DMS153 (cell line): Measurements from ENCODE around the gene MINDY4B.
"Not testable (repeated sequence)": the region's sequence is repeated elsewhere in the genome, so short reads cannot be mapped to it uniquely, and the experiment has no call there.

ENCODE experiments used
- DNase-seq: peaks from one replicate; lab custom pipeline; 2025; lab: John Stamatoyannopoulos, UW

MINDY4B gene

DNA sequence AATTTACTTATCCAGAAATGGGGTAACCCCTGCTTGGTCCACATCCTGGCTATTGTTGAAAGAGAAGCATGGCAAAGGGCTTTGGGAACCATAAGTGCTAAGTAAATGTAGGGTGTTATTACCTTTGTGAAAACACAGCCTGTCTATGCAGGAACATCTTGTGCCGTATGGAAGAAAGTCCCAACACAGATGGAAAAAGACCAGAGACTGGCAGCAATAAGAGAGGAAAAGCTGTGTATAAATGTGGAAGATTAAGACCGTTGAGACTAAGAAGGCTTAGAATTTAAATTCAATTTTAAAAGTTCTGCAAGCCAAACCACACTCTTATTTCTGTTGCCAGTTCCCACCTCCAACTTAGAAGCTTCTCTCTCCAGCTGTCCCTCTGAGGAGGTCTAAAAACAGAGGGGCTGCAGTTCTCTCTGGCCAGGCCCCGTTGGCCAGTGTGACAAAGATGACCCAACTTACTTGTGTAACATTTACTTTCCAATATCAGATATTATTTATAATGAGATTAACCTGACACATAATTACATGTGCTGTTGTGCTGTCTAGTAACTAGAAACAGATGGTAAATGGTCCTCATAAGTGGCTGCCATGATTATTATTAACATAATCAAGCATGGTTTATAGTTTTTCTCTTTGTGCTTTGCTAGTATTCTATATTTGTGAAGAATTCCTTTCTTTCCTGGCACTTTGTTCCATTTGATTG lies 7.0 kb downstream of the MINDY4B start:
- no peak for DNase-seq

- no peak for DNase-seq
Measured at GRCh38 chr3:150897592-150897991, 7.6 kb downstream of the MINDY4B start.

- no peak for DNase-seq
Measured at GRCh38 chr3:150890831-150891230, 14.4 kb downstream of the MINDY4B start.

- DNase-seq = no peak
Measured at GRCh38 chr3:150890295-150890694, 14.9 kb downstream of the MINDY4B start.

- no peak for DNase-seq
Measured at GRCh38 chr3:150889106-150889505, 16.1 kb downstream of the MINDY4B start.

GRCh38 chr3:150887031-150887430 lies 18.2 kb downstream of the MINDY4B start:
- DNase-seq = no peak

DNA sequence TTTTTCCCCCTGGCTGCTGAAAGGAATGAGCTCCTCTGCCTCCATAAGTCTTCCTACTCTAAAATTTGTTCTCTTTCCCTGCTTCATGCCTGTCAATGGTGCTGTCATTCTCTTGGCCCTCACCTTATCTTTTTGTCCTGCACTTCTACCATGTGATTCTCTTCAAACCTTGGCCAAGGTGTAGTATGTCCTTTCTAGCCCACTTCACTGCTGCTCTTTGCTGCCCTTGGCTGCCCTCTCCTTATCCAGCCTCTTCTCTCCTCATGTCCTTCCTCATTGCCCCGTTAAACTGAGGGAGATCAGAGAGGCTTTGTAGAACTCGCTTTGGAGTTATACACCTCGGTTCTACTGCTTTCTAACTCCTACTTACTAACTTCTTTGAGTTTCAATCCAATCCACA lies 19.7 kb downstream of the MINDY4B start:
- no peak for DNase-seq

- no peak for DNase-seq
Measured at GRCh38 chr3:150878996-150879575, 26.2 kb downstream of the MINDY4B start.

GRCh38 chr3:150878290-150878689 lies 26.9 kb downstream of the MINDY4B start:
- DNase-seq = no peak

DNA sequence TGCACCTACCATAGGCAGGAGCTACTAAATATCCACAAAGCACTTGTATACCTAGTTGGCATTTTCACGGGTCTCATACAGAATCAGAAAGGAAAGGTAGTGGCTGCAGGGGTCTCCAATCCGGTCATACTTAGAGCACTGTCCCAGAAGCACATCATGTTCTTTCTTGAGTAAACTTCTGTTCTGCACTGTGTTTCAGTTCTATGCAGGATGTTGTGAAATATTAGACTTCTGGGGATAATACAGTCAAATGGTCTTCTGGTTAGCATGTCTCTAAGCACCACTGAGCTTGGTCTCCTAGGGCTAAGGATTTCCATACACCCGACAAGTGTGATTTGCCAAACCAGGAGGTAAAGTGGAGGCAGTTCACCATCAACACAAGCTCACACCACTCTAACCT lies 27.9 kb downstream of the MINDY4B start:
- no peak for DNase-seq

GRCh38 chr3:150876611-150877265 lies 28.5 kb downstream of the MINDY4B start:
- no peak for DNase-seq

GRCh38 chr3:150875548-150875947 lies 29.7 kb downstream of the MINDY4B start:
- no peak for DNase-seq

- no peak for DNase-seq
Measured at GRCh38 chr3:150874666-150875219, 30.5 kb downstream of the MINDY4B start.

- DNase-seq = no peak
Measured at GRCh38 chr3:150871192-150871591, 34.0 kb downstream of the MINDY4B start.

DNA sequence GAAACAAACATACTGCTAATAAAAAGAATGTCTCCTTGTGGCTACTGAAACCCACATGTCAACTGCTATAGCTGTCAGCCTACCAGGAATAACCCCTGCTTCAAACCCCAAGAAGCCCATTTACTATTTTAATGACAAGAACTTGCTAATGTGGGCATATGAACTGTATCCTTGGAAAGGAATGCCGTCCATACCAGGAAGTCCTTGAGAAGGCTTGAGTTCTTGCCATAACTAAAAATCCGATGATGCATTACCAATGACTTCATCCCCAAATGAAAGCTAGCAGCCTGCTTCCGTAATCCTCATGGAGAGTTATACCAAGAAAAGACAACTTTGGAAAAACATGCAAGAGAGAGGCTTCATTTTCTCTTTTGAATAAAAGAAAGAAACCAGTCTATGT lies 34.8 kb downstream of the MINDY4B start:
- no peak for DNase-seq

DNA sequence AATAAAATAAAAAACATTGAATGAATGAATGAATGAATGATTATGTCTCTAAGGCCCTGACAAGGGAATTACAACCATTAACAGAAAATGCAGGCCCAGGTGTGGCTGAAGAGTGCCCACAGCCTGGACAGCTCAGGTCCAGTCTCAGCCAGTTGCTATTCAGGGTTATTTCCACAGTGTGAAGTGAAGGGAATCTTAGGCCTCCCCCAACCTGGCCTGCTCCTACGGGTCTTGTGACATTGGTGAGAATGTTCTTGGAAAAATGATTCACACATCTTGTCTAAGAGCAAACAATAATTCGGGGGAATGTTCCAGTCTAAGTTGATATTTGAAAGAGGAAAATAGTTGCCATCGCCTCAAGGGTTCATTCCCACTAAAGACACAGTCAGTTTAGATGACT lies 37.0 kb downstream of the MINDY4B start:
- DNase-seq = no peak

GRCh38 chr3:150867434-150867833 lies 37.8 kb downstream of the MINDY4B start:
- DNase-seq = no peak

DNA sequence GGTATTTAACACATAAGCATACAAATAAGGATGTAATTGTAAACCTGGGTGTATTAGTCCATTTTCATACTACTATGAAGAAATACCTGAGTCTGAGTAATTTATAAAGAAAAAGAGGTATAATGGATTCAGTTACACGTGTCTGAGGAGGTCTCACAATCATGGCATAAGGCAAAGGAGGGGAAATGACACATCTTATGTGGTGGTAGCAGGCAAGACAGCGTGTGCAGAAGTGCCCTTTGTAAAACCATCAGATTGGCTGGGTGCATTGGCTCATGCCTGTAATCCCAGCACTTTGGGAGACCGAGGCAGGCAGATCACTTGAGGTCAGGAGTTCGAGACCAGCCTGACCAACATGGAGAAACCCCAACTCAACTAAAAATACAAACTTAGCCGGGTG lies 41.3 kb downstream of the MINDY4B start:
- DNase-seq = not testable (repeated sequence)

DNA sequence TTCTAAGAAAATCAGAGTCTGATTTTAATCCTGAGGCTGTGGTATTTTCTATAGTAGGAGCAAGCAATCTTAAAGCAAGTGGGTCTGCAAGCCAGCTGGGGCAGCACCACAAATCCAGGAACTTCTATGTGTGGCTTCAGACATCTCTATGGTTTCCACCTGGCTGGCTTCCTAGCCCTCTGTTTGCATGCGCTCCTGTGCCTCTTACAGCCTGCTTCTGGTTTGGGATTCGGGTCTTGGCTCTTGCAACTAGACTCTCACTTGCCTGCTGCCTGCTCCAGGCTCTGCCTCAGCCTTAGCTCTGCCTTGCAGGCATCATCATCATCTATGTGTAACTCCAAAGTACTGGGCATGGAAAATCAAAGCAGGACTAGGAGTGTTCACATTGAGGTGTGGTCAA lies 43.4 kb downstream of the MINDY4B start:
- no peak for DNase-seq

- not testable (repeated sequence) for DNase-seq
Measured at GRCh38 chr3:150857936-150858335, 47.3 kb downstream of the MINDY4B start.

GRCh38 chr3:150850191-150850590 lies 55.0 kb downstream of the MINDY4B start:
- DNase-seq = no peak

- no peak for DNase-seq
Measured at GRCh38 chr3:150848864-150849263, 56.4 kb downstream of the MINDY4B start.

- no peak for DNase-seq
Measured at GRCh38 chr3:150847433-150847832, 57.8 kb downstream of the MINDY4B start.
